ENCODE data around the gene HELT.

GRCh38 chr4:185031611-185032010 is 13.3 kb downstream of the HELT start:
- TF ChIP-seq CTCF (IDR thresholded peaks at IDR 0.05; ENCODE audit: low read depth, low read length) (no peak), POLR2A (IDR thresholded peaks at IDR 0.05; ENCODE audit: extremely low read depth, insufficient read length) (no peak), MYC (IDR thresholded peaks at IDR 0.05; ENCODE audit: low read depth, low read length) (no peak), MAX (IDR thresholded peaks at IDR 0.05; ENCODE audit: low read depth, low read length) (no peak)
